Activated CD8-positive, alpha-beta memory T cell treated with anti-CD3 and anti-CD28 coated beads, Interleukin-2, amount 10 ng/mL, durations not matched to agents 7 days and 5 days (primary cell): ENCODE measurements around the gene DHCR7. TPM values are rescaled to one million over a fixed set of nuclear protein-coding genes. Genes with fewer than 3 reads are reported as not detected.
A peak's percentile ranks its signal among the peaks of the same experiment; 100 is the strongest.

Source experiments
- ATAC-seq: fragments of 150-1000 bp; cut with Tn5 transposase; one replicate; pipeline ENCODE4 v1.10.0; 2021; ENCODE audit warnings: moderate library complexity
- CTCF ChIA-PET: fragments of 350-600 bp; sonication (Branson Sonifier 250); formaldehyde crosslinking; loops from one replicate; lab custom pipeline; 2021; ENCODE audit warnings: antibody characterized with exemption; lab: Charles Lee
- DNase-seq: peaks from one replicate; pipeline ENCODE4 v3.0.0-alpha.2; 2020
- H3K27ac Mint-ChIP-seq: one replicate; pipeline ENCODE4 v1.8.0; 2021; ENCODE audit warnings: mild to moderate bottlenecking, mixed read lengths
- H3K27me3 Mint-ChIP-seq: one replicate; pipeline ENCODE4 v1.8.0; 2021; ENCODE audit warnings: mixed read lengths
- H3K36me3 Mint-ChIP-seq: one replicate; pipeline ENCODE4 v1.8.0; 2021; ENCODE audit warnings: mild to moderate bottlenecking, mixed read lengths
- H3K4me1 Mint-ChIP-seq: one replicate; pipeline ENCODE4 v1.8.0; 2021; ENCODE audit warnings: mixed read lengths
- H3K4me3 Mint-ChIP-seq: one replicate; pipeline ENCODE4 v1.8.0; 2021; ENCODE audit warnings: mild to moderate bottlenecking, moderate library complexity, mixed read lengths
- H3K9me3 Mint-ChIP-seq: one replicate; pipeline ENCODE4 v1.8.0; 2022; ENCODE audit warnings: low read depth, mixed read lengths
- microRNA-seq: library from miRNA; unstranded; fragments of <30 nt; microRNA quantifications from one replicate; pipeline ENCODE4 v1.2.0, GENCODE V29; 2022
- total RNA-seq, 2 experiments: library from RNA; stranded (reverse); gene quantifications; one replicate each; pipeline ENCODE4 v1.2.3, GENCODE V29; 2021

Gene DHCR7
- total RNA-seq, 2 experiments from 2014 or later, result 54.7 to 90.5 TPM

GRCh38 chr11:71395774-71396173 lies 52.4 kb downstream of the DHCR7 start:
- DNase-seq, result no peak
- Mint-ChIP-seq H3K4me3 (no peak overlapping the region), H3K36me3 (no peaks in the 10 kb centered on the region), H3K27me3 (peaks cover 5% of the 10 kb centered on the region), H3K27ac (no peak overlapping the region), H3K4me1 (no peaks in the 10 kb centered on the region), H3K9me3 (no peaks in the 10 kb centered on the region)
- no peak for ATAC-seq
- CTCF ChIA-PET, result no interaction called here

DNA sequence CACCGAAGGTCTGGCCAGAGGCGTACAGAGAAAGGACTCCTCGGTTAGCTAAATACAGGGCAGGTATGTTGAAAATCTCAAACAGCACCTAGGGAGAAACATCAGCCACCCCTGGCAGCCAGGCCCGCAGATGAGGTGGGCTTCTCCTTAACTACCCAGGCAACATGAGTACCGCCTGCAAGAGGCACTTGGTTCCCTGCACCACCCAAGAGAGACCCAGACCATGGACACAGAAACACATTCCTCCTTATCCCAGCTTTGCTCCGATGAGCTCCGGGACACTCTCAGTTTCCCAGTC lies 53.0 kb downstream of the DHCR7 start:
- H3K9me3 Mint-ChIP-seq, result no peaks in the 10 kb centered on the region
- H3K36me3 Mint-ChIP-seq, result no peaks in the 10 kb centered on the region
- CTCF ChIA-PET, result no interaction called here
- ATAC-seq, result no peak
- no peak for DNase-seq
- no peaks in the 10 kb centered on the region for H3K4me1 Mint-ChIP-seq
- H3K27ac Mint-ChIP-seq, result no peak overlapping the region
- H3K27me3 Mint-ChIP-seq, result peaks cover 5% of the 10 kb centered on the region
- H3K4me3 Mint-ChIP-seq, result no peak overlapping the region

DNA sequence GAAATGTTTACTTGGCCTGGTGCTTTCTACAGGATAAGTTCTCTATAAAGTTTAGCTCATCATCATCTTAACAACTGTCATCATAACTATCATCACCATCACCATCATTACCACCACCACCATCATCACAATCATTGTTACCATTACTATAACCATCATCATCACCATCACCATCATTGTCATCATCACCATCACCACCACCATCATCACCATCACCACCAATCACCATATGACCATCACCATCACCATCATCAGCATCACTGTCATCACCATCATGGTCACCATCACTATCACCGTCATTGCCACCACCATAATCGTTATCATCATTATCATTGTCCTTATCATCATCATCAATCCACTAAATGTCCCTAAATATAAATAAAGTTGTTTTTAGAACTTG lies 54.9 kb downstream of the DHCR7 start:
- H3K27me3 Mint-ChIP-seq, result peaks cover 5% of the 10 kb centered on the region
- no peak overlapping the region for H3K4me3 Mint-ChIP-seq
- CTCF ChIA-PET, result no interaction called here
- no peaks in the 10 kb centered on the region for H3K4me1 Mint-ChIP-seq
- H3K27ac Mint-ChIP-seq, result no peak overlapping the region
- ATAC-seq (no peak), DNase-seq (no peak)
- no peaks in the 10 kb centered on the region for H3K9me3 Mint-ChIP-seq
- peaks cover 2% of the 10 kb centered on the region for H3K36me3 Mint-ChIP-seq

GRCh38 chr11:71391796-71392195 lies 56.4 kb downstream of the DHCR7 start:
- Mint-ChIP-seq H3K4me3 (no peak overlapping the region), H3K27me3 (peaks cover 5% of the 10 kb centered on the region), H3K4me1 (no peaks in the 10 kb centered on the region), H3K9me3 (peaks cover 9% of the 10 kb centered on the region), H3K27ac (no peak overlapping the region), H3K36me3 (peaks cover 2% of the 10 kb centered on the region)
- DNase-seq, result no peak
- no peak for ATAC-seq
- CTCF ChIA-PET, result no interaction called here

DNA sequence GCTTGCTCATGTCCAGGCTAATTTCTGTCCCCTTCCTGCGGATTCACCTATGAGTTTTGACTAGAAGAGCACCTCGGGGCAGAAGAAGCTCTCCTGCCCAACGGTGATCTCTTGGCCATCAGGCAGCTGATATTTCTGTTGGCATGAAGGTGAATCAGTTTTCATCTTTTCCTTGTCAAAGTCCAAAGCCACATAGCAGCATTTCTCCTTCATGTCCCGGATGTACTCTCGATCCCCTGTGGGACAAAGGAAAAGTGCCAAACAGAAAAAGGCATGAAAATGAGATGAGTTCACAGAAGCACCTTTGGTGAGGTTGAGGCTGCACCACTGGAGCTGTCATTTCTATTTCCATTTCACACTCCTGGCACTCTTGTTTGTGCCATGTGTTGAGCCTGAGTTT lies 56.8 kb downstream of the DHCR7 start:
- no peaks in the 10 kb centered on the region for H3K4me1 Mint-ChIP-seq
- peaks cover 9% of the 10 kb centered on the region for H3K9me3 Mint-ChIP-seq
- H3K27me3 Mint-ChIP-seq, result peaks cover 5% of the 10 kb centered on the region
- no peak overlapping the region for H3K27ac Mint-ChIP-seq
- CTCF ChIA-PET, result no interaction called here
- peaks cover 2% of the 10 kb centered on the region for H3K36me3 Mint-ChIP-seq
- ATAC-seq, result no peak
- DNase-seq, result no peak
- no peak overlapping the region for H3K4me3 Mint-ChIP-seq

- no peak overlapping the region for H3K27ac Mint-ChIP-seq
- no peaks in the 10 kb centered on the region for H3K4me1 Mint-ChIP-seq
- peak; percentile 48 for DNase-seq
- no peak overlapping the region for H3K4me3 Mint-ChIP-seq
- peaks cover 9% of the 10 kb centered on the region for H3K9me3 Mint-ChIP-seq
- H3K27me3 Mint-ChIP-seq, result peaks cover 5% of the 10 kb centered on the region
- CTCF ChIA-PET, result no interaction called here
- ATAC-seq, result peak; percentile 47
- peaks cover 2% of the 10 kb centered on the region for H3K36me3 Mint-ChIP-seq
These were observed 59.5 kb downstream of the DHCR7 start for GRCh38 chr11:71388637-71389235.

DNA sequence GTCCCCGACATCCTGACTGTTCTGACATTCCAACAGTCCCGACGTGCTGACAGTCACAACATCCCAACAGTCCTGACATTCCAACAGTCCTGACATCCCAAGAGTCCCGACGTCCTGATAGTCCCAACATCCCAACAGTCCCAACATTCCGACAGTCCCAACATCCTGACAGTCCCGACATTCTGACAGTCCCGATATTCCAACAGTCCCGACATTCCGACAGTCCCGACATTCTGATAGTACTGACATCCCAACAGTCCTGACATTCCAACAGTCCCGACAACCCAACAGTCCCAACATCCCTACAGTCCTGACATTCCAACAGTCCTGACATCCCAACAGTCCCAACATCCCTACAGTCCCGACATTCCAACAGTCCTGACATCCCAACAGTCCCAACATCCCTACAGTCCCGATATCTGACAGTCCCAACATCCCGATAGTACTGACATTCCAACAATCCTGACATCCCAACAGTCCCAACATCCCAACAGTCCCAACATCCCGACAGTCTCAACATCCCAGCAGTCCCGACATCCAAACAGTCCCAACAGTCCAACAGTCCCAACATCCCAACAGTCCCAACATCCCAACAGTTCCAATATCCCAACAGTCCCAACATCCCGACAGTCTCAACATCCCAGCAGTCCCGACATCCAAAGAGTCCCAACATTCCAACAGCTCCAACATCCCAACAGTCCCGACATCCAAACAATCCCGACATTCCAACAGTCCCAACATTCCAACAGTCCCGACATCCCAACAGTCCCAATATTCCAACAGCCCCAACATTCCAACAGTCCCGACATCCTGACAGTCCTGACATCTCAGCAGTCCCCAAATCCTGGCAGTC lies 60.2 kb downstream of the DHCR7 start:
- CTCF ChIA-PET, result no interaction called here

GRCh38 chr11:71387200-71387599 lies 61.0 kb downstream of the DHCR7 start:
- DNase-seq (no peak), ATAC-seq (no peak)
- no peaks in the 10 kb centered on the region for H3K4me1 Mint-ChIP-seq
- no peak overlapping the region for H3K27ac Mint-ChIP-seq
- no peak overlapping the region for H3K4me3 Mint-ChIP-seq
- peaks cover 9% of the 10 kb centered on the region for H3K9me3 Mint-ChIP-seq
- CTCF ChIA-PET, result no interaction called here
- H3K27me3 Mint-ChIP-seq, result peaks cover 3% of the 10 kb centered on the region
- H3K36me3 Mint-ChIP-seq, result peaks cover 2% of the 10 kb centered on the region

More for the DNA sequence above, 60.2 kb downstream of the DHCR7 start:
- no peak overlapping the region for H3K27ac Mint-ChIP-seq
- ATAC-seq (no peak), DNase-seq (no peak)
- peaks cover 5% of the 10 kb centered on the region for H3K27me3 Mint-ChIP-seq
- no peaks in the 10 kb centered on the region for H3K4me1 Mint-ChIP-seq
- H3K4me3 Mint-ChIP-seq, result no peak overlapping the region
- peaks cover 9% of the 10 kb centered on the region for H3K9me3 Mint-ChIP-seq
- H3K36me3 Mint-ChIP-seq, result peaks cover 2% of the 10 kb centered on the region

GRCh38 chr11:71386202-71386601 lies 62.0 kb downstream of the DHCR7 start:
- H3K4me1 Mint-ChIP-seq, result no peaks in the 10 kb centered on the region
- H3K27me3 Mint-ChIP-seq, result no peaks in the 10 kb centered on the region
- H3K27ac Mint-ChIP-seq, result no peak overlapping the region
- H3K36me3 Mint-ChIP-seq, result peaks cover 2% of the 10 kb centered on the region
- DNase-seq (no peak), ATAC-seq (no peak)
- H3K9me3 Mint-ChIP-seq, result peaks cover 9% of the 10 kb centered on the region
- no peak overlapping the region for H3K4me3 Mint-ChIP-seq
- CTCF ChIA-PET, result no interaction called here

DNA sequence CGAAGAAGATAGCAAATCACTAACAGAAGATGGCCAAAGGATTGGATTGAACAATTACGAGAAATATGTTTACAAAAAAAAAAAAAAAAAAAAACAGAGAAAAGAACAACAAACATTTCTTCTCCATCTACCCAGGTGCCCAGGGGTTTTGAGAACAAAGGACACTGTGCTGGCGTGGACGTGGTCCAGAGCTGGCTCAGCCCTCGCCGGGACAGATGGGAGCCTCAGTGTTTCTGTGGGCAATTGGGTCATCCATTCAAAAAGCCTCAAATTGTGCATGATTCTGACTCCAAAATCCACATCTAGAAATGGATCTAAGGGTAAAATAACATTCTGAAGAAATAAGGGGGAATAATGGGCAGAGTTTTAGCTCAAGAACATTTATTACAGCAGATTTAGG lies 63.1 kb downstream of the DHCR7 start:
- DNase-seq (no peak), ATAC-seq (no peak)
- Mint-ChIP-seq H3K9me3 (peaks cover 9% of the 10 kb centered on the region), H3K4me3 (no peak overlapping the region), H3K36me3 (peaks cover 2% of the 10 kb centered on the region), H3K27me3 (no peaks in the 10 kb centered on the region), H3K4me1 (no peaks in the 10 kb centered on the region), H3K27ac (no peak overlapping the region)
- CTCF ChIA-PET, result no interaction called here

- Mint-ChIP-seq H3K4me1 (no peaks in the 10 kb centered on the region), H3K36me3 (peaks cover 2% of the 10 kb centered on the region)
- CTCF ChIA-PET, result no interaction called here
These were observed 63.6 kb downstream of the DHCR7 start for GRCh38 chr11:71384561-71384960.

More at GRCh38 chr11:71384561-71384960, 63.6 kb downstream of the DHCR7 start:
- peaks cover 9% of the 10 kb centered on the region for H3K9me3 Mint-ChIP-seq
- no peaks in the 10 kb centered on the region for H3K27me3 Mint-ChIP-seq
- H3K4me3 Mint-ChIP-seq, result no peak overlapping the region
- no peak for DNase-seq
- H3K27ac Mint-ChIP-seq, result no peak overlapping the region
- no peak for ATAC-seq

Small RNAs within 50 kb of the gene (microRNA-seq; reads per million reads assigned to microRNA genes)
- gene MIR6754, result not detected

Other genes starting within 250 kb of the DHCR7 start
- not detected for gene SHANK2, start 195.8 kb downstream of the DHCR7 start, total RNA-seq
- gene NADSYN1, start 4.8 kb upstream of the DHCR7 start, total RNA-seq, result 100 to 1,000 TPM in 1 of 2 experiments, 10 to 100 TPM in 1; 97.7 to 134 TPM
- gene KRTAP5-7, start 78.9 kb upstream of the DHCR7 start, total RNA-seq, result not detected
- not detected for gene KRTAP5-8, start 89.6 kb upstream of the DHCR7 start, total RNA-seq
- not detected for gene KRTAP5-9, start 100.0 kb upstream of the DHCR7 start, total RNA-seq
- gene KRTAP5-10, start 117.2 kb upstream of the DHCR7 start, total RNA-seq, result not detected
- not detected for gene KRTAP5-11, start 134.5 kb upstream of the DHCR7 start, total RNA-seq